ENCODE results near the gene TWIST2.

DNA sequence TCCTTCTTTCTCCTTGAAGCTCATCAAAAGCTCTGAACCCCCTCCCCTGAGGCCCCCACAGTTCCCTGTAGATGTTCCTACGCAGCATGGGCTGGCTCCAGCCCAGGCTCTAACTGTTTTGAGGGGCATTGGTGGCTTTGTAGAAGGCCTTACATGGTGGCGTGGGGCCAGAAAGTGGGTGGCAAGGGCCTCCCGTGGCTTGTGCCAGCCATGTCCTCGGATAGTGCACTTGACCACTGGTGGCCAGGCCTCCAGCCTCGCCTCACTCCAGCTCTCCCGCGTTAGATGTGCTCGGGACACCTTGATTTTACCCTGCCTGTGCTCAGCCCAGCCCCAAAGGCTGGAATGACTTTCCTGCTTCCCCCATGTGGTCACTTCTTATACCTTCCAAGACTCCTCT lies 92.9 kb downstream of the TWIST2 start:
- TF ChIP-seq CTCF (IDR thresholded peaks at IDR 0.05): no peak
- TF ChIP-seq EP300 (IDR thresholded peaks at IDR 0.05): no peak
- TF ChIP-seq POLR2A (IDR thresholded peaks at IDR 0.05): no peak
